Measurements from ENCODE around the gene CDH20.

The CDH20 gene

GRCh38 chr18:61443081-61443725, 110.0 kb downstream of the CDH20 start:
- TF ChIP-seq FOXP2 (optimal IDR thresholded peaks at IDR 0.05; ENCODE audit: borderline replicate concordance, extremely low read depth, extremely low read length, insufficient read depth), result no peak

- TF ChIP-seq REST (IDR thresholded peaks at IDR 0.05; ENCODE audit: insufficient read depth in 1 of 2, low read depth in 2 of 2, low read length in 2 of 2), result no peak
- TF ChIP-seq SIN3A (IDR thresholded peaks at IDR 0.05; ENCODE audit: borderline replicate concordance, insufficient read depth, low read length), result no peak
- no peak for TF ChIP-seq FOXP2 (optimal IDR thresholded peaks at IDR 0.05; ENCODE audit: borderline replicate concordance, extremely low read depth, extremely low read length, insufficient read depth)
- TF ChIP-seq TAF1 (IDR thresholded peaks at IDR 0.05; ENCODE audit: borderline replicate concordance, insufficient read depth, low read length), result no peak
- TF ChIP-seq POLR2AphosphoS5 (IDR thresholded peaks at IDR 0.05; ENCODE audit: low read depth, low read length), result no peak
Measured at GRCh38 chr18:61448316-61448715, 115.1 kb downstream of the CDH20 start.

GRCh38 chr18:61459896-61460648, 126.8 kb downstream of the CDH20 start:
- TF ChIP-seq POLR2AphosphoS5 (IDR thresholded peaks at IDR 0.05; ENCODE audit: low read depth, low read length) (no peak), REST (IDR thresholded peaks at IDR 0.05; ENCODE audit: insufficient read depth in 1 of 2, low read depth in 2 of 2, low read length in 2 of 2) (no peak), FOXP2 (optimal IDR thresholded peaks at IDR 0.05; ENCODE audit: borderline replicate concordance, extremely low read depth, extremely low read length, insufficient read depth) (no peak), SIN3A (IDR thresholded peaks at IDR 0.05; ENCODE audit: borderline replicate concordance, insufficient read depth, low read length) (no peak), TAF1 (IDR thresholded peaks at IDR 0.05; ENCODE audit: borderline replicate concordance, insufficient read depth, low read length) (no peak)

- TF ChIP-seq TAF1 (IDR thresholded peaks at IDR 0.05; ENCODE audit: borderline replicate concordance, insufficient read depth, low read length), result no peak
- no peak for TF ChIP-seq POLR2AphosphoS5 (IDR thresholded peaks at IDR 0.05; ENCODE audit: low read depth, low read length)
- no peak for TF ChIP-seq FOXP2 (optimal IDR thresholded peaks at IDR 0.05; ENCODE audit: borderline replicate concordance, extremely low read depth, extremely low read length, insufficient read depth)
- no peak for TF ChIP-seq REST (IDR thresholded peaks at IDR 0.05; ENCODE audit: insufficient read depth in 1 of 2, low read depth in 2 of 2, low read length in 2 of 2)
- no peak for TF ChIP-seq SIN3A (IDR thresholded peaks at IDR 0.05; ENCODE audit: borderline replicate concordance, insufficient read depth, low read length)
Measured at GRCh38 chr18:61464551-61465142, 131.4 kb downstream of the CDH20 start.

GRCh38 chr18:61466736-61467135, 133.5 kb downstream of the CDH20 start:
- TF ChIP-seq POLR2AphosphoS5 (IDR thresholded peaks at IDR 0.05; ENCODE audit: low read depth, low read length) (no peak), TAF1 (IDR thresholded peaks at IDR 0.05; ENCODE audit: borderline replicate concordance, insufficient read depth, low read length) (no peak), REST (IDR thresholded peaks at IDR 0.05; ENCODE audit: insufficient read depth in 1 of 2, low read depth in 2 of 2, low read length in 2 of 2) (no peak), FOXP2 (optimal IDR thresholded peaks at IDR 0.05; ENCODE audit: borderline replicate concordance, extremely low read depth, extremely low read length, insufficient read depth) (no peak)

Measured in PFSK-1 (cell line).